Gastrocnemius medialis (tissue), 4 donors: ENCODE measurements around the gene FARS2. TPM values are rescaled to one million over a fixed set of nuclear protein-coding genes. Genes with fewer than 3 reads are reported as not detected.

ENCODE experiments used
- ATAC-seq, 2 donors: fragments of 150-250 bp; one replicate each; pipeline ENCODE4 v1.9.1; 2016
- DNase-seq, 2 donors: peaks; one replicate each; pipeline ENCODE4 v3.0.0-alpha.2; 2019
- H3K27ac ChIP-seq, 4 donors: fragments of 200-600 bp; sonication (generic); 1 replicate in 1 of 4; 2 replicates in 3 of 4; pipeline ENCODE4 v1.5.1; 2016 to 2018; ENCODE audit warnings: mild to moderate bottlenecking in 2 of 4, moderate library complexity in 1 of 4
- H3K27me3 ChIP-seq, 3 donors: fragments of 200-600 bp; sonication (generic) in 2 of 3; 1 replicate in 1 of 3; 2 replicates in 2 of 3; pipeline versions ENCODE4 v1.5.1 to v1.6.0; 2016 to 2019; ENCODE audit warnings: mild to moderate bottlenecking in 1 of 3, moderate library complexity in 1 of 3
- H3K36me3 ChIP-seq, 2 donors: fragments of 200-600 bp; sonication (generic) in 1 of 2; one replicate each; pipeline ENCODE4 v1.5.1; 2017 to 2018
- H3K4me1 ChIP-seq, 2 donors: fragments of 200-600 bp; sonication (generic) in 1 of 2; one replicate each; pipeline ENCODE4 v1.5.1; 2016 to 2017; ENCODE audit warnings: mild to moderate bottlenecking in 2 of 2
- H3K4me3 ChIP-seq, 4 donors: fragments of 200-600 bp; sonication (generic) in 3 of 4; 1 replicate in 1 of 4; 2 replicates in 3 of 4; pipeline ENCODE4 v1.5.1; 2016 to 2019; ENCODE audit warnings: mild to moderate bottlenecking in 2 of 4
- H3K9me3 ChIP-seq, 3 donors: fragments of 200-600 bp; sonication (generic) in 2 of 3; 1 replicate in 1 of 3; 2 replicates in 2 of 3; pipeline ENCODE4 v1.5.1; 2016 to 2019
- CTCF ChIP-seq, 5 experiments: fragments of 450-650 bp in 3 of 5; fragments of 200-600 bp in 2 of 5; sonication (generic) in 2 of 5; IDR thresholded peaks in 4 of 5; conservative IDR thresholded peaks in 1 of 5; 1 replicate in 4 of 5; 2 replicates in 1 of 5; pipeline ENCODE4 v1.5.1; 2016 to 2019; ENCODE audit warnings: antibody characterized with exemption in 5 of 5, mild to moderate bottlenecking in 3 of 5, moderate library complexity in 3 of 5
- POLR2A ChIP-seq, 2 donors: fragments of 450-650 bp; IDR thresholded peaks; one replicate each; pipeline ENCODE4 v1.6.1; 2017; ENCODE audit warnings: antibody characterized with exemption in 2 of 2, mild to moderate bottlenecking in 2 of 2, moderate library complexity in 2 of 2
- in situ Hi-C, 4 donors: fragments of 200-750 bp; cut with MboI; loops; one replicate each; pipeline versions ENCODE4 v1.15.0 to v1.8.0; 2017; ENCODE audit warnings: low sequenced_read_pairs in 4 of 4
- intact Hi-C: fragments of 100-400 bp; cut with DNase I; formaldehyde crosslinking; loops from one replicate; pipeline ENCODE4 v1.15.1; 2023; ENCODE audit warnings: low total_unique reads
- total RNA-seq, 4 donors: library from RNA; depleted of rRNA; stranded (reverse); fragments of >200 nt; gene quantifications; one replicate each; pipeline versions ENCODE4 v1.1.0 to v1.2.3, GENCODE V29; 2016

The FARS2 gene
- total RNA-seq, 4 donors from 2014 or later: 13.6 to 24.0 (median 15.8) TPM

- in situ Hi-C loops: no loop called here
- DNase-seq (no peak), ATAC-seq (no peak)
- Histone ChIP-seq H3K4me3 (no peak overlapping the region), H3K27ac (no peak overlapping the region), H3K27me3 (no peaks in the 10 kb centered on the region), H3K4me1 (no peaks in the 10 kb centered on the region), H3K36me3 (no peaks in the 10 kb centered on the region), H3K9me3 (no peaks in the 10 kb centered on the region)
- intact Hi-C loops: no loop called here
- TF ChIP-seq POLR2A (IDR thresholded peaks at IDR 0.05) (no peak), CTCF (IDR thresholded peaks at IDR 0.05 in 4 of 5, conservative IDR thresholded peaks at IDR 0.05 in 1 of 5) (no peak)
These were observed 269.8 kb downstream of the FARS2 start for GRCh38 chr6:5531161-5531560.

GRCh38 chr6:5531853-5532375 lies 270.6 kb downstream of the FARS2 start:
- no peak overlapping the region for H3K27ac ChIP-seq
- H3K36me3 ChIP-seq: no peaks in the 10 kb centered on the region
- no peaks in the 10 kb centered on the region for H3K27me3 ChIP-seq
- H3K4me3 ChIP-seq: no peak overlapping the region
- intact Hi-C loops (no loop called here), in situ Hi-C loops (no loop called here)
- no peaks in the 10 kb centered on the region for H3K9me3 ChIP-seq
- ATAC-seq (no peak), DNase-seq (no peak)
- no peaks in the 10 kb centered on the region for H3K4me1 ChIP-seq
- no peak for TF ChIP-seq CTCF (IDR thresholded peaks at IDR 0.05 in 4 of 5, conservative IDR thresholded peaks at IDR 0.05 in 1 of 5)
- TF ChIP-seq POLR2A (IDR thresholded peaks at IDR 0.05): no peak

GRCh38 chr6:5532941-5533340 lies 271.6 kb downstream of the FARS2 start:
- Histone ChIP-seq H3K9me3 (no peaks in the 10 kb centered on the region), H3K27ac (no peak overlapping the region), H3K36me3 (no peaks in the 10 kb centered on the region), H3K4me1 (no peaks in the 10 kb centered on the region), H3K4me3 (no peak overlapping the region), H3K27me3 (no peaks in the 10 kb centered on the region)
- intact Hi-C loops (no loop called here), in situ Hi-C loops (no loop called here)
- no peak for DNase-seq
- TF ChIP-seq CTCF (IDR thresholded peaks at IDR 0.05 in 4 of 5, conservative IDR thresholded peaks at IDR 0.05 in 1 of 5): no peak
- TF ChIP-seq POLR2A (IDR thresholded peaks at IDR 0.05): no peak
- no peak for ATAC-seq

GRCh38 chr6:5534643-5535042 lies 273.3 kb downstream of the FARS2 start:
- DNase-seq (no peak), ATAC-seq (no peak)
- in situ Hi-C loops (no loop called here), intact Hi-C loops (no loop called here)
- Histone ChIP-seq H3K27me3 (no peaks in the 10 kb centered on the region), H3K9me3 (no peaks in the 10 kb centered on the region), H3K27ac (no peak overlapping the region), H3K4me3 (no peak overlapping the region), H3K36me3 (no peaks in the 10 kb centered on the region), H3K4me1 (no peaks in the 10 kb centered on the region)
- no peak for TF ChIP-seq CTCF (IDR thresholded peaks at IDR 0.05 in 4 of 5, conservative IDR thresholded peaks at IDR 0.05 in 1 of 5)
- TF ChIP-seq POLR2A (IDR thresholded peaks at IDR 0.05): no peak

GRCh38 chr6:5536644-5537043 lies 275.3 kb downstream of the FARS2 start:
- Histone ChIP-seq H3K27me3 (no peaks in the 10 kb centered on the region), H3K4me1 (no peaks in the 10 kb centered on the region), H3K4me3 (no peak overlapping the region), H3K27ac (no peak overlapping the region), H3K36me3 (no peaks in the 10 kb centered on the region), H3K9me3 (no peaks in the 10 kb centered on the region)
- in situ Hi-C loops: no loop called here
- DNase-seq (no peak), ATAC-seq (no peak)
- intact Hi-C loops: no loop called here
- TF ChIP-seq CTCF (IDR thresholded peaks at IDR 0.05 in 4 of 5, conservative IDR thresholded peaks at IDR 0.05 in 1 of 5): no peak
- TF ChIP-seq POLR2A (IDR thresholded peaks at IDR 0.05): no peak
